ENCODE results near the gene PRRC2A. TPM values are rescaled to one million over a fixed set of nuclear protein-coding genes. Genes with fewer than 3 reads are reported as not detected.

Gene PRRC2A
- total and polyA plus RNA-seq, 7 experiments from 2014 or later: 3.9 to 238 (median 223) TPM

- H3K27me3 Mint-ChIP-seq: peaks cover 0 to 2% (median 0%) of the 10 kb centered on the region in 5 donors
- no peaks in the 10 kb centered on the region for H3K9me3 ChIP-seq (ENCODE audit: control insufficient read depth in 2 of 3, low read length in 3 of 3)
- H3K4me1 Mint-ChIP-seq: peaks cover 29 to 79% (median 70%) of the 10 kb centered on the region in 7 donors
- peaks cover 7 to 43% (median 11%) of the 10 kb centered on the region in 5 donors for H3K36me3 Mint-ChIP-seq
- H3K4me3 Mint-ChIP-seq: peak within 1 kb of the TSS; percentile 93 to 99 (median 96)
- peaks cover 0 to 2% (median 0%) of the 10 kb centered on the region in 11 donors for H3K9me3 Mint-ChIP-seq
- POLR2A ChIA-PET: interaction anchor here (0.6 to 7.1 kb wide), 26 partner anchors 9 to 1540 kb away, joined by 3 to 193 read pairs (median 4); partner anchors contain the start of genes ABHD16A, APOM, BAG6 and DDX39B
- DNase-seq: peak; percentile 74 to 92 (median 88)
- no peaks in the 10 kb centered on the region for H3K27me3 ChIP-seq (ENCODE audit: control insufficient read depth in 2 of 2, insufficient read depth in 2 of 2, low read length in 2 of 2)
- H3K4me1 ChIP-seq (ENCODE audit: control insufficient read depth in 2 of 2, insufficient read depth in 2 of 2, low read length in 2 of 2): peaks cover 33 to 44% of the 10 kb centered on the region in 2 donors
- peak; percentile 51 for ATAC-seq
- H3K27ac ChIP-seq (ENCODE audit: low read depth, low read length): peak within 1 kb of the TSS; percentile 97
- H3K4me3 ChIP-seq (ENCODE audit: low read length): peak within 1 kb of the TSS; percentile 91
- CTCF ChIA-PET: interaction anchor here (0.7 to 2.7 kb wide), 4 partner anchors 10 to 1723 kb away, joined by 3 to 19 read pairs (median 4); partner anchors contain the start of gene APOM
- intact Hi-C loops (cut with micrococcal nuclease): loop anchor here (1.0 to 10.0 kb wide), 24 partner anchors 13 to 1750 kb away; partner anchors contain the start of genes ABHD16A (in 2 of the 2), BAG6 (in 2 of the 2), HSPA1B (in 2 of the 2) and NFKBIL1 (in 2 of the 2)
- peaks cover 13 to 40% (median 15%) of the 10 kb centered on the region in 3 experiments for H3K36me3 ChIP-seq (ENCODE audit: control insufficient read depth in 2 of 3, insufficient read depth in 3 of 3, low read length in 3 of 3)
- peak within 1 kb of the TSS; percentile 94 to 99 (median 98) for H3K27ac Mint-ChIP-seq
Measured at GRCh38 chr6:31664790-31665500, 44.4 kb downstream of the PRRC2A start, which contains the start of gene GPANK1. Gene GPANK1, minus strand, starts transcription at chr6:31664997. Its CDS starts 519 bp downstream, at chr6:31664478.

- POLR2A ChIA-PET: interaction anchor here (0.5 to 7.1 kb wide), 18 partner anchors 13 to 836 kb away, joined by 3 to 193 read pairs (median 5); partner anchors contain the start of genes ABHD16A, APOM, BAG6 and DDX39B
- Histone ChIP-seq H3K36me3 (ENCODE audit: control insufficient read depth in 2 of 3, insufficient read depth in 3 of 3, low read length in 3 of 3) (peaks cover 13 to 45% (median 23%) of the 10 kb centered on the region in 3 experiments), H3K4me1 (ENCODE audit: control insufficient read depth in 2 of 2, insufficient read depth in 2 of 2, low read length in 2 of 2) (peaks cover 33 to 43% of the 10 kb centered on the region in 2 donors), H3K27ac (ENCODE audit: low read depth, low read length) (peak within 1 kb of the TSS; percentile 97), H3K9me3 (ENCODE audit: control insufficient read depth in 2 of 3, low read length in 3 of 3) (no peaks in the 10 kb centered on the region), H3K27me3 (ENCODE audit: control insufficient read depth in 2 of 2, insufficient read depth in 2 of 2, low read length in 2 of 2) (no peaks in the 10 kb centered on the region), H3K4me3 (ENCODE audit: low read length) (peak within 1 kb of the TSS; percentile 91)
- Mint-ChIP-seq H3K4me1 (peaks cover 25 to 75% (median 64%) of the 10 kb centered on the region in 7 donors), H3K4me3 (peak within 1 kb of the TSS; percentile 93 to 99 (median 96)), H3K27me3 (peaks cover 0 to 2% (median 0%) of the 10 kb centered on the region in 5 donors), H3K9me3 (peaks cover 0 to 2% (median 0%) of the 10 kb centered on the region in 11 donors), H3K27ac (peak within 1 kb of the TSS; percentile 94 to 99 (median 98)), H3K36me3 (peaks cover 7 to 48% (median 16%) of the 10 kb centered on the region in 5 donors)
- intact Hi-C loops (cut with micrococcal nuclease): loop anchor here (1.0 to 10.0 kb wide), 24 partner anchors 13 to 1749 kb away; partner anchors contain the start of genes ABHD16A (in 2 of the 2), BAG6 (in 2 of the 2), HSPA1B (in 2 of the 2) and NFKBIL1 (in 2 of the 2)
- ATAC-seq (peak; percentile 94), DNase-seq (peak; percentile 87 to 99 (median 98))
- CTCF ChIA-PET: interaction anchor here (0.7 to 2.7 kb wide), 2 partner anchors 11 to 1722 kb away, joined by 3 to 19 read pairs; partner anchors contain the start of gene APOM
Measured at GRCh38 chr6:31665501-31666336, 45.2 kb downstream of the PRRC2A start, which contains the start of gene CSNK2B. Gene CSNK2B, plus strand, starts transcription at chr6:31666080. Its CDS starts 752 bp downstream, at chr6:31666832.

- H3K27me3 ChIP-seq (ENCODE audit: control insufficient read depth in 2 of 2, insufficient read depth in 2 of 2, low read length in 2 of 2): no peaks in the 10 kb centered on the region
- H3K9me3 ChIP-seq (ENCODE audit: control insufficient read depth in 2 of 3, low read length in 3 of 3): no peaks in the 10 kb centered on the region
- peaks cover 13 to 52% (median 24%) of the 10 kb centered on the region in 3 experiments for H3K36me3 ChIP-seq (ENCODE audit: control insufficient read depth in 2 of 3, insufficient read depth in 3 of 3, low read length in 3 of 3)
- Mint-ChIP-seq H3K4me1 (peaks cover 25 to 68% (median 57%) of the 10 kb centered on the region in 7 donors), H3K9me3 (peaks cover 0 to 2% (median 0%) of the 10 kb centered on the region in 11 donors), H3K27ac (peak overlapping the region; percentile 94 to 99 (median 98)), H3K36me3 (peaks cover 7 to 54% (median 16%) of the 10 kb centered on the region in 5 donors), H3K27me3 (peaks cover 0 to 2% (median 0%) of the 10 kb centered on the region in 5 donors), H3K4me3 (peak overlapping the region; percentile 93 to 99 (median 96))
- peak overlapping the region; percentile 97 for H3K27ac ChIP-seq (ENCODE audit: low read depth, low read length)
- ATAC-seq (no peak), DNase-seq (no peak)
- H3K4me3 ChIP-seq (ENCODE audit: low read length): peak overlapping the region; percentile 91
- intact Hi-C loops (cut with micrococcal nuclease): loop anchor here (5.0 to 10.0 kb wide), 5 partner anchors 131 to 1748 kb away; partner anchors contain the start of genes CUTA (in 1 of the 2), HSD17B8 (in 1 of the 2), NELFE (in 1 of the 2) and PHF1 (in 1 of the 2)
- CTCF ChIA-PET: no interaction called here
- POLR2A ChIA-PET: interaction anchor here (0.6 to 7.1 kb wide), 8 partner anchors 14 to 405 kb away, joined by 3 to 193 read pairs (median 4); partner anchors contain the start of genes APOM, BAG6, LY6G5C and PRRC2A
- H3K4me1 ChIP-seq (ENCODE audit: control insufficient read depth in 2 of 2, insufficient read depth in 2 of 2, low read length in 2 of 2): peaks cover 29 to 39% of the 10 kb centered on the region in 2 donors
Measured at GRCh38 chr6:31666337-31666965, 45.9 kb downstream of the PRRC2A start.

GRCh38 chr6:31669676-31670075, 49.2 kb downstream of the PRRC2A start, which contains the start of gene LY6G5B:
Gene LY6G5B, plus strand, starts transcription at chr6:31669976. Its CDS starts 975 bp downstream, at chr6:31670951.
- Histone ChIP-seq H3K4me1 (ENCODE audit: control insufficient read depth in 2 of 2, insufficient read depth in 2 of 2, low read length in 2 of 2) (peaks cover 14 to 19% of the 10 kb centered on the region in 2 donors), H3K27me3 (ENCODE audit: control insufficient read depth in 2 of 2, insufficient read depth in 2 of 2, low read length in 2 of 2) (no peaks in the 10 kb centered on the region), H3K9me3 (ENCODE audit: control insufficient read depth in 2 of 3, low read length in 3 of 3) (no peaks in the 10 kb centered on the region), H3K36me3 (ENCODE audit: control insufficient read depth in 2 of 3, insufficient read depth in 3 of 3, low read length in 3 of 3) (peaks cover 13 to 68% (median 24%) of the 10 kb centered on the region in 3 experiments), H3K27ac (ENCODE audit: low read depth, low read length) (no peak within 1 kb of the TSS), H3K4me3 (ENCODE audit: low read length) (no peak within 1 kb of the TSS)
- Mint-ChIP-seq H3K36me3 (peaks cover 7 to 42% (median 17%) of the 10 kb centered on the region in 5 donors), H3K27me3 (peaks cover 0 to 2% (median 0%) of the 10 kb centered on the region in 5 donors), H3K9me3 (peaks cover 0 to 3% (median 0%) of the 10 kb centered on the region in 11 donors), H3K4me3 (peak within 1 kb of the TSS in 1 of 10 donors; percentile 20), H3K4me1 (peaks cover 8 to 38% (median 30%) of the 10 kb centered on the region in 7 donors), H3K27ac (peak within 1 kb of the TSS in 5 of 9 donors; percentile 32 to 64 (median 48))
- ChIA-PET POLR2A (interaction anchor here (0.6 to 2.5 kb wide), 3 partner anchors 17 to 1459 kb away, joined by 3 to 10 read pairs (median 3); partner anchors contain the start of gene BAG6), CTCF (no interaction called here)
- DNase-seq (no peak), ATAC-seq (no peak)
- intact Hi-C loops (cut with micrococcal nuclease): loop anchor here (5.0 to 10.0 kb wide), 5 partner anchors 128 to 1745 kb away; partner anchors contain the start of genes CUTA (in 1 of the 2), HSD17B8 (in 1 of the 2), NELFE (in 1 of the 2) and PHF1 (in 1 of the 2)

GRCh38 chr6:31676322-31676903, 55.9 kb downstream of the PRRC2A start:
- no peak overlapping the region for H3K4me3 Mint-ChIP-seq
- Histone ChIP-seq H3K36me3 (ENCODE audit: control insufficient read depth in 2 of 3, insufficient read depth in 3 of 3, low read length in 3 of 3) (peaks cover 0 to 23% (median 0%) of the 10 kb centered on the region in 3 experiments), H3K27ac (ENCODE audit: low read depth, low read length) (no peak overlapping the region), H3K9me3 (ENCODE audit: control insufficient read depth in 2 of 3, low read length in 3 of 3) (no peaks in the 10 kb centered on the region), H3K4me3 (ENCODE audit: low read length) (no peak overlapping the region), H3K27me3 (ENCODE audit: control insufficient read depth in 2 of 2, insufficient read depth in 2 of 2, low read length in 2 of 2) (no peaks in the 10 kb centered on the region), H3K4me1 (ENCODE audit: control insufficient read depth in 2 of 2, insufficient read depth in 2 of 2, low read length in 2 of 2) (peaks cover 11 to 12% of the 10 kb centered on the region in 2 donors)
- peaks cover 10 to 29% (median 14%) of the 10 kb centered on the region in 7 donors for H3K4me1 Mint-ChIP-seq
- ChIA-PET POLR2A (interaction anchor here (0.8 to 1.4 kb wide), 2 partner anchors 27 to 35 kb away, joined by 3 read pairs; partner anchors contain the start of gene ABHD16A), CTCF (no interaction called here)
- peak overlapping the region in 6 of 9 donors; percentile 28 to 86 (median 58) for H3K27ac Mint-ChIP-seq
- DNase-seq: no peak
- H3K27me3 Mint-ChIP-seq: no peaks in the 10 kb centered on the region
- peaks cover 0 to 1% (median 0%) of the 10 kb centered on the region in 11 donors for H3K9me3 Mint-ChIP-seq
- ATAC-seq: no peak
- H3K36me3 Mint-ChIP-seq: peaks cover 0 to 13% (median 6%) of the 10 kb centered on the region in 5 donors
- intact Hi-C loops (cut with micrococcal nuclease): no loop called here

Data from naive thymus-derived CD4-positive, alpha-beta T cell (primary cell).